H4 (cell line): ENCODE data around the gene IRF8. TPM values are rescaled to one million over a fixed set of nuclear protein-coding genes. Genes with fewer than 3 reads are reported as not detected.
"Not testable (repeated sequence)": the region's sequence is repeated elsewhere in the genome, so short reads cannot be mapped to it uniquely, and the experiment has no call there.

Source experiments
- DNase-seq: peaks from one replicate; pipeline ENCODE4 v3.0.0-alpha.2; 2015; ENCODE audit warnings: low spot score
- total RNA-seq: library from RNA; depleted of rRNA; stranded (reverse); fragments of >200 nt; shearing (Covaris generic); gene quantifications from 2 replicates; pipeline ENCODE4 v1.2.3, GENCODE V29; 2014

The IRF8 gene
- total RNA-seq, 1 experiment from 2014 or later = 1.7 TPM

DNA sequence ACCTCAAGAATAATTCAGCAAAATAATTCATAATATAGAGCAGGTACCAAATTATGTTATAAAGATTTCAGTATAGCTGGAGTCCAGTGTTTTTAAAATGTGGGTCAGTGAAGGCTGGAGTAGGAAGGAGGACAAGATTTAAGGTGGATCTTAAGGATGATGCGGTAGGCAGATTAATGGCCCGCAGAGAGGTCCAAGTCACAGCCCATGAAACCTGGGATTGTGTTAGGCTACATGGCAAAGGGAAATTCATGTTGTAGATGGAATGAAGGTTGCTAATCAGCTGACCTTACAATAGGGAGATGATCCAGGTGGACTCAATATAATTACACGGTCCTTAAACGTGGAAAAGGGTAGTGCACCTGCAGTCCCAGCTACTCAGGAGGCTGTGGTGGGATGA lies 6.2 kb upstream of the IRF8 start:
- no peak for DNase-seq

DNA sequence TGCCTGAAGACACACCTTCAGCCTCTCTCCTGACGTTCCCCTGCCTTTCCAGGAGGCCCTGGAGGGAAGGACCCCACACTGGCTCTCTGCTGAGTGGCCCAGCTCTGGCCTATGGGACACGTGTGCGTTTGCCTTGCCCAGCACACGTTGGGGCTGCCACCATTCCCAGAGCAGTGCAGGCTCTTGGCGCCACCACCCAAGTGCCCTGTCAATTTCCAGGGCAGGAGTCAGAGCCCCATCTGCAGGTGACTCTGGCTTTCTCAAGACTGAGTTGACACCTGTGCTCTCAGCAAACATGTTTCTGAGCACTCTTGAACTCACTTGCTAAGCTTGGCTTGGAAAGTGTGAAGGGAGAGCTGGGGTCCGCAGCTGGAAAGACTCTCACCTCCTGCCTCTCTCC lies 4.7 kb upstream of the IRF8 start:
- DNase-seq = no peak

DNA sequence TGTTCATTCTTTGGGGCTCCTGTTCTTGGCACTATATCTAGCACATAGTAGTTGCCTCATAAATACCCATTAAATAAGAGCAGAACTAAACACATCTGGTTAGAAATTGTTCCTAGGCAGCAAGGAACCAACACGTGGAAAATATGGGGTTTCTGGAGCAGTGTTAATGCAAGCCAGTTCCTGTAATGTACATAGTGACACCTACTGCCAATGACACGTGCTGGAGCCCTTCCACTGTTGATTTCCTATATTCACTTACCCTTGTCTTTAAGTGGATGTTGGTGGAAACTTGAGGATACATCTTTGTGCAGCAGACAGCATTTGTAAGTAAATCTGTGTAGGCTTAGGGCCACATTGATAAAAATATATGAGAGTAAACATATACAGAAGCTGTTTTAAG lies 1.6 kb upstream of the IRF8 start:
- DNase-seq = no peak

DNA sequence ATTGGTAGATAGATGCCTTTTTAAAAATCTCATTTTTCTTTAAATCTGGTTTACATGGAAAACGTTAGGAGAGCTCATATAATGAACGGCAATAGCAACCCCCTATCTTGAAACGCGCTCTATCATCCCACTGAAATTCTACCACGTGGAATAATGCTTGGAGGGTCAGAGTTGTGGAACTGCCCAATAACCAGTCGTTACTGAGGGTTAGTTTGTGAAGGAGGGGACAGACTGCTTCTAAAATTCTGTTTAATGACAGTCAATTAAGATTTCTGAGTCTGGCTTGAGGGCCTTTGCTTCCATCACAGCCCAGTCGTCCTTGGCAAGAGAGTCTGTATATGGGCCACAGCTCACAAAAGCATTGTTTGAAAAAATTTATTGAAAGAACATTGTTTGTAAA lies 482 bp downstream of the IRF8 start:
- no peak for DNase-seq

DNA sequence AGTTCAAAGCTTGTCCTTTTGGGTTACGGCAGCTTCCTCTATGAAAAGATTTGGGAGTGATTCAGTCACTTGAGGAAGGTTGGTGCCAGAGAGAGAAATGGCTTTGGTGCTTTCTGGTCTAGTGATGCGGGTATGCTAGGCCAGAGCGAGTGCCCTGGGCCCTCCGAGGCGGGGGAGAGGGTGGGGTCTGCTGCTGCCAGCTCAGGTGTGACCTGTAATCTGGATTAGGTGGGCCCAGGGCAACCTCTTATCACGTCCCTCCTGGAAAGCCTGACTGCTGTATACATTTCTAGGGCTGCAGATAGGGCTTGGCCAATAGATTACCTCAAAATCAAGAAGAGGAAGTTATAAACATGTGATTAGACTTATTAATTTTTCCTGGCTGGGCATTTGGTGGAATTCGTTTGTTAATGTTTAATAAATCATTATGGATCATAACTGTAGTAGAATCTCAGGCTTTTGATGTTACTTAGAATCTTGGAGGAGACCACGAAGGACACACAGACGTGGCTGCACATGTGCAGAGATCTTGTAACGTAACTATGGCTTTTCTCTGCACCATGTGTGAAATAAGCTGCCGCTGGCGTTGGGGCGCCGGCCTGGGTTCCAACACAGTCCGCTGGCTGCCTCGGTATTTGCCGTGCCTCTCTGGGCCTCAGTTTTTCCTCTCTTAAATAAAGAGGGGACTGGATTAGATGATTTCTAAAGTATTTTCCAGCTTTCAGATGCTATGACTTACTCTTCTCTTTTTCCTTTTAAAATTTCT lies 1.2 kb downstream of the IRF8 start:
- DNase-seq = no peak

DNA sequence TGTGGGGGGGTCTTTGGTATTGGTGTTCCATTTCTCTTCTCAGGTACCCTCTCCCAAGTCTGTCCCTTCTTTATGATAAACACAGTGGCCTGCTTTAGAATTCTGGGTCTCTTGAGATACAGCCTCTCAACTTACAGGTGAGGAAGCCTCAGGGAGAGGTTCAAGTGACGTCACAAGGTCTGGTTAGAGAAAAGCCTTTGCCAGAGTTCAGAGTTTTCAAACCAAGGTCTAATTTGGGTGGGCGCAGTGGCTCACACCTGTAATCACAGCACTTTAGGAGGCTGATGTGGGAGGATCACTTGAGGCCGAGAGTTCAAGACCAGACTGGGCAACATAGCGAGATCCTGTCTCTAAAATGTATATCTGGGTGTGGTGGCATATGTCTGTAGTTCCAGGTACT lies 2.1 kb downstream of the IRF8 start:
- no peak for DNase-seq

DNA sequence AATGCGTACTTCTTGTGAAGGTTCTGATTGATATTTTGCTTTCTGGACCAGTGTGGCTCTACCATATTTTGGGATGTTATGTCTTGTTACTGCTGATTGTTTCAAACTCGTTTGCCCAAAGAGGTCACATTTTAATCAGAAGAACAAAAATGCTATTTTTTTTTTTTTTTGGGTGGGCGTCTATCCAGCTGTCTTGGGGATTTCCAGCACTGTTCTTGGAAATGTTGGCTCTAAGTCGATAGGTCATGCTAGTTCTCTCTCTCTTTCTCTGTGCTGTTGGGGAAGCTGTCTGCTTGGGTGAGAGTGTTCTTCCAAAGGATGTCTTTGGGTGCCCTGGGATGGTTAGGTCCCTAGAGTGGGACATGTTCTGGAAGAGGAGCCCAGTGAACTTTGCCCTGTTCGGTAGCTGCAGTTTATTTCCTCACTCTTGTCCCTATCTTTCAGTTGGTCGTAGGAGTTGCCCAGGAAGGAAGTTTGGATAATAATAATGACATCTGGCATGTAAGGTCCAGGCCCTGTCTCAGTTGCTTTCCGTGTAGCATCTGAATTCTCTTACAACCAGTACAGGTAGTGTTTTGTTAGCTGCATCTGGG lies 2.9 kb downstream of the IRF8 start:
- no peak for DNase-seq

DNA sequence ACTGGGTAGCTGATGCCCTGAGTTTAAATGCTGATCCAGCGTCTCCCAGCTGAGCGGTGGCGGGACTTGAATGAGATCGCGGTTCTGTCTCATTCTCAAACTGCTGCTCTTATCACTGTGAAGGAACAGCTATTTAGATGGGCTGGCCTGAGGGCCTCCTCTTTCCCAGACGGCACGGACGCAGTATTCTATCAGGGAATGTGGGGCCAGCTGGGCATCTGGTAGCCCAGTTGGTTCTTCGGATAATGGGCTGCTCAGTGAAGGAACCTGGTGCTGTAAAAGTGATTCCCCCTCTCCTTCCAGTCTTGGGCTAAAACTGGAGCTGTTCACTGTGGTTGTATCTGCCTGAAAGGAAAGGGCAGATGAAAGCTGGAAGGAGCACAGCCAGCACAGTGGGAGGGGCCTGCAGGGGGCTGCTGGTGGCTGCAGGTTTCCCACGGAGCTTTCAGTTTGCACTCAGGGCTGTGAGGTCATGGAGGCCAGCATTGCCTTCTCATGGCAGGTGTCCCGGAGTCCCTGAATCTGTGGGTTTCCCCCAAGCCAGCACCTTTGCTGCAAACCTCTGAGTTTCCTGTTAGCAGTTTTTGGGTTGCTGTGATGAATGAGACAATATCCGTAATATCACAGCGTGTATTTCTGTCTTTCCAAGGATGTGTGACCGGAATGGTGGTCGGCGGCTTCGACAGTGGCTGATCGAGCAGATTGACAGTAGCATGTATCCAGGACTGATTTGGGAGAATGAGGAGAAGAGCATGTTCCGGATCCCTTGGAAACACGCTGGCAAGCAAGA lies 3.6 kb downstream of the IRF8 start:
- DNase-seq = no peak

DNA sequence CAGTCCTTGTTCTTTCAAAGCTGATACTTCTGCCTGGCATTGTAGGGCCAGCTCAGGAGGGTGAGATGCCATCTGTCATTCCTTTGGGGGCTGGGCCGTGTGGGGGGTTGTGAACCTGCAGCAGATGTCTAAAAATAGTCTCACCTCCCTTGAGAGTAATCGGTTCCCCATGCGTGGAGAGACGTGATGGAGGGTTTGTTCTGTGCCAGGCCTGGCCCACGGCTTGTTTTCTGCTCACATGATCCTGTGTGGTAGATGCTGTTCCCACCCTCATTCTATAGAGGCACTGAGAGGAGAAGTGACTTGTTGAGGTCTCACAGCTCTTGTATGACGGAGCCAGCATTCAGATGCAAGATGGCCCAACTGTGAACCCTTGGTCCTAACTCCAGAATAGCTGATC lies 4.6 kb downstream of the IRF8 start:
- no peak for DNase-seq

DNA sequence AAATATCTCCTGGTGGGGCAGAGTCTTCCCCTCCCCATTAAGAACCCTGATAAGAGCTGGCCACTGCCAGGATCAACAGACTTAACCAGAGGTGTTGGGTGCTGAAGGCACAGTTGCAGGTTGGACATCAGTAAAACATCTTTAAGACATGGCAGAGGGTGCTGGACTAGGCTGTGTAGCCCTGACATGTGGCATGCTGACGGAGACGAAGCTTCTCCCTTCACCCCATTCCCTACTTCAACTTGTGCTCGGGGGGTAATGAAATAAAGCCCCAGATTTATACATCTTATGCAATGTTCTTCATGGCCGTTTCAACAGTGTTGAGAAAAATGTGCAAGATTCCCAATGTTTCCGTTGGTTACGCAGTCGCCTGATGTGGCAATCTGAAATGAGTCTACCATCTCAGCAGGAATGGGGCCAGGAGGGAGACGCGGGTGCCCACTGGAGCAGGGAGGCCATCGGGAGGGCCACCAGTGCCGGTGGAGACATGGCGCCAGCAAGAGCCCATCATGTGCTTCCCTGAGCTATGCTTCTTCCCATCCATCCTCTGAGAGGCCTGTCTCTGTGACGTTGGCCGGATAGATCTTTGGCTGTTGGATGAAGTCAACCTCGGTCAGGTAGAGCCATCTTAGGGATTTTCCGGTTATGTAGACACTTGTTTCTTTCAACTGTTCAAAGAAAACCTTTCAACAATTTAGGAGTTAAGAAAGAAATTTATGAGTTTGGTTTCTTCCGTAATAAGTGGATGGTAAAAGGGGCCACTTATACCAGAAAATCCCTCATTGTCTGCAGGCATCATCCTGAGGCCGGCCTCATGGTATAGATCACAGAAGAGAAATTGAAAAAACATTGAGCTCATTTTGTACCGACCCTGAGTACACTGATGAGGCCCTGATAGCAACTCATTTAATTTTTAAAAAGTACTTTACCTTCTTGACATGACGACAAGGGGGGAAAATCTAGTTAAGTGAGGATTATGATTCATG lies 6.4 kb downstream of the IRF8 start:
- DNase-seq = no peak

DNA sequence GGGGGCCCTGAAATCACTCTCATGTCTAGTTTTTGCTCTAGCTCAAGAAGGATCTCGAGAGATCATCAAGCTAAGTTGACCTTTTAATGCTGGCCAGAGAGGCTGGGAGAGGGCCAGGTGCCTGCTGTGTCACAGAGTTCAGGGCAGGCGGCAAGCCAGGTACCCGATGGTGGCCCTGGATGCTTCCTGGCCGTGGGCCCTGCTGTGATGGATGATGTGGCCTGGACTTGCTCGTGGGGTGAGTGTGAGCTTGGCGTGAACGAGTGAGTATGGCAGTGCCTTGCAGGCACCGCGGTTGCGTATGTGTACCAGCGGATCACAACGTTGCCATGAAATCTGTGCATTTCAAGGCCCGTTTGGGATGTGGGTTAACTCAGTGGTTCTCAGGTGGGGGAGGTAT lies 7.4 kb downstream of the IRF8 start:
- DNase-seq = no peak

DNA sequence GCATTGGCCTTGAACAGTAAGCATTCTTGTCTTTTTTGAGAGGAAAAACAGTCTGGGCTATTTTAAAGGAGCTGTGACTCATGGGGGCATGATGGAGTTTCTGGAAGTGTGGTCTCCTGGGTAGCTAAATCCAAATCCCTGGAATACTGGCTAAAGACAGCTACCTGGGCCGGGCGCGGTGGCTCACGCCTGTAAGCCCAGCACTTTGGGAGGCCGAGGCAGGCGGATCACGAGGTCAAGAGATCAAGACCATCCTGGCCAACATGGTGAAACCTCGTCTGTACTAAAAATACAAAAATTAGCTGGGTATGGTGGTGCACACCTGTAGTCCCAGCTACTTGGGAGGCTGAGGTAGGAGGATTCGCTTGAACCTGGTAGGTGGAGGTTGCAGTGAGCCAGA lies 8.3 kb downstream of the IRF8 start:
- DNase-seq = not testable (repeated sequence)

DNA sequence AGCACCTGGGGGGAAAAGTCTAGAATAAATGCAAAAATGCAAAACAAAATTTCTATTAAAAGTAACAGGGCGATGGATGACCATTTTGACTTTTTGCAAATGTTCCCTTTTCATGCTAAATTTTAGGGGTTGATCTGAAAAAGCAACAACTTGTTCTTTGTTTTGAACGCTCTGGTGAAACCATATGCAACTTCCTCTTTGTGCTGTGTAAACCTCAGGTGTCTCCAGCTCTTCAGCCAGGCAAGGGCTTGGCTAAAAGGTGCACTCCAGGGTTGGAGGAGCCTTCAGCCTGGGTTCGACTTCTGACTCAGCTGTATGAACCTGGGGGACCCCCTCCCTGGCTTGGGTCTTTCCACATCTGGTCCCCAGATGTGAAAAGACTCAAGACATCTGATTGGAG lies 9.5 kb downstream of the IRF8 start:
- DNase-seq = no peak

DNA sequence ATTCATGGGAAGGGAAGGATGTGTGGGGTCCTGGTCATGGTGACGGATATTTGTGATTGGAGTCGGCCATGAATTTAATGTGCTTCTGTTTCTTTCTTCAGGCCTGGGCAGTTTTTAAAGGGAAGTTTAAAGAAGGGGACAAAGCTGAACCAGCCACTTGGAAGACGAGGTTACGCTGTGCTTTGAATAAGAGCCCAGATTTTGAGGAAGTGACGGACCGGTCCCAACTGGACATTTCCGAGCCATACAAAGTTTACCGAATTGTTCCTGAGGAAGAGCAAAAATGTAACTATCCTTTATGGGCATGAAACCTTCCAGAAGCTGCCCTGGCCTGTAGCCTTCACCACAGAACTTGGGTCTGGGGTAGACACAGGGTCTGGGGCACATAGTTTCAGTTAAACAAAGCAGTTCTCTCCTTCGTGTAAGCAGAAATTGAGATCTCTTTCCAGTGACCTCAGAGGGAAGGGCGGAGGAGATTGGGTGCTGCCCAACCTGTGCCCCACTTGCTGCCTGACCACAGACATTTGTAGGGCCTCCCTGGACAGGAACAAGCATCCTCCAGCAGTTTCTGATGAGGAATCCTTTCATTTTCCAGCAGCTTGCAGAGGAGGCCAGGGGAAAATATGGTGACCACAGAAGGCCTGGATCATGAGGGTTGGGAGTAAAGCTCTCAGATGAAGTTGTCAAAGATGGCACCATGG lies 10.1 kb downstream of the IRF8 start:
- DNase-seq = no peak

DNA sequence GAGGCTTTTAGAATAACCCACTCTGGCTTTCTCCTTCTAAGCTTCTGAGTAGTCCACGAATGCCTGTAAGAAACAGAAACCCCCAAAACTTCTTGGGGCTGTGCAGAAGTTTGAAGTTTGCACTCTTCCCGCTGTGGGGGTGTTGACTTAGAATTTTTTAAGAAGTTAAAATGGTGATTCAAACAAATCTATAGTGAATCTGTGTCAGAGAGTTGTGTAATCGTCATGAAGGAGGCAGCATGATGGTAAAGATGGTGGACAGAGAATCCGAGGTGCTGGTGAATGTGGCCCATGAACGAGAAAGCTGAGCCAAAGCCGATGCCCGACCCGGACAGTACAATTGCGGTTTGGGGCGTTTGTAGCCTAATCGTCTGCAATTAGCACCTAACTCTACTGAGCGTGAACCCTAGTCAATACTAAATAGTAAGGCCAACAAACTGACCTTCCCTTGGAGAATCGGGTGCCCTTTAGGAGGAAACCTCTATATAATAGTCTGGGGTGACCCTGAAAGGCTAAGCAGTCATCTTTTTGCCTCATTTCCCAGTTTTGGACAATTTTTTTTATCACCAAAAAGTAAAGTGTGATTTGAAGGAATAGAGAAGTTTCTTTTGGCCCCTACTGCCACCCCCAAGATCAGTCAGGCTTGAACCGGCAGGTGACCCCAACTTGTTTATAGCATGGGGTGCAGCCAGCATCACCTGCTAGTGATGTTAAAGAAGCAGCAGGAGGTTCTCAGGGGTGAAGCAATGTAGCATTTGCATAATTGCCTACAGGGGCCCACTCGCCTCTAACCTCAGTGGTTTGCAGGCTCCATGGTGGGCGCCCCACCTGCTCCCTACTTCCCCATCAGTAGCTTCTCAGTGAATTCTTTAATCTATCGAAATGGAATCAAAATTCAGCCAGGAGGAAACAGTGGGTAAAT lies 11.2 kb downstream of the IRF8 start:
- DNase-seq = no peak

DNA sequence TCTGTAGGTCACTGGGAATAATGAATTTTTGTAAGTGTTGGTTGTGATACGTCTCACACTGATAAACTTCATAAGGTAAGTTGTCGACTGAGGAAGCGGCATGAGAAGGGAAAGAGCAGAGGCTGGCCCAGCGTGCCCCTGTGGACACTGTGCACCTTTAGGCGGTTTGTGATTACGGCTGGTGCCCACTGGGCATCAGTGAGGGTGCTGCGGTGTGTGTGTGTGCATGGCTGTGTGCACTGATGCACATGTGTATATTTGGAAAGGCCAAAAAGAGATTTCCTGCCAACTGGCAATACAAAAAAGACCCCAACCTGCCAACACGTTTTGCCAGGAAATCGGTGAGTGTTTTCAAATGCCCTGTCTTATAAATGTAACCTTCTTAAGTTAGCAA lies 11.9 kb downstream of the IRF8 start:
- no peak for DNase-seq

DNA sequence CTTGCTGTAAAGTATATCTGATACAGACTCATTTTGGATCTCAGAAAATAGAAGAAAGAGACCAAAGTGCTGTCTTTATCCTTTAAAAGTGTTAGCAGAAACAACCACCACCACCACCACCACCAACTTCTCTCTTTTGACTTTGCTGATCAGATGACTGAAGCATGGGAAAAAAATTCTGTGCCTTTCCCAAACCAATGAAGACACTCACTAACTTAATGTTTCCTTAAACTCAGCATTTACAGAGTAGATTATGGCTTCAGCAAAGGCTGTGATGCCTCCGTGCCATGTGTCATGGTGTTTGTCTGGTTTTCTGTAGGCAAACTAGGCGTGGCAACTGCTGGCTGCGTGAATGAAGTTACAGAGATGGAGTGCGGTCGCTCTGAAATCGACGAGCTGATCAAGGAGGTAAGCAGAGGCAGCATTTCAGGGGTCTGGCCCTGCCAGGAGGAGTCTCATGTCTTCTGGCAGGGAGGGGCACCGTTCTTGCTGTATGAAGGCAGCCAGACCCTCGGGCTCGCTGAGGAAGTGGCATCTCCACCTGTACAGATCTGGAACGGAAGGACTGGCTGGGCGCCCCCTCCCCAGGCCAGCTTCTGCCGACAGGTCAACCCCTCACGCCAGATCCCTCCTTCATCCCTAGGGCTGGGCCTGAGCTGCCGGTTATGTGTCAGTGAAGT lies 12.4 kb downstream of the IRF8 start:
- DNase-seq = no peak

DNA sequence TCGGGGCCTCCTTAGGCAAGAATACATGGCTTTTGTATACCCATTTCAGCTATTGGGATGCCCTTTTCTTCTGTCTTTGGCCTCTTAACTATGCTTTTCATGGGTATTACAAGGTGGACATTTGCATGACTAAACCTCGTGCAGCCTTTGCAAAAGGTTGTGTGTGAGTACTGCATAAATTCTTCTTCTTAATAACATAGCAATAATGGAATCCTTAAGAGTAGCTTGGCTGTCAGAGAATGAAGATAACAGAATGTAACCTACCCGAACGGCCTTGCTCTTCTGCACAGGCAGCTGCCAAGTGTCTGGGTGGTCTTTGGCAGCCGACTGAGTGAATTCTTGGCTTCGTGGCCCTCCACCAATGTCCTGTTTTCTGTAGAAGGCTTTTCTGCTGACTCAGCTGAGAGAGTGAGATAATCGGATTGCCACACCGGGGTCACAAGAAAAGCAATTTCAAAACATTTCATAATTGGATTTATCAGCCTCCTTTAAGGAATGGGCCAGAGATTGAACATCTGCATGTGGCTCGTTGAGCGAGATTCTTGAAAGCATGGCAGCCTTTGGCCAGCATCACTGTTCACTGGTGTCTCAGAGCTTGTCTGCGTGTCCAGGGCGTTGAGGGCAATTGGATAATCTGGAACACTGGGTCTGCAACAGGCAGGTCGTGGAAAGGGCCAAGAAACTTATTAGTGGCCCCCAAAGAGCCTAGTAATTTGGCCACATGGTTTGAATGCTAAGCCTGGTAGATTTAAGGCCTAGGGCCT lies 13.4 kb downstream of the IRF8 start:
- no peak for DNase-seq

DNA sequence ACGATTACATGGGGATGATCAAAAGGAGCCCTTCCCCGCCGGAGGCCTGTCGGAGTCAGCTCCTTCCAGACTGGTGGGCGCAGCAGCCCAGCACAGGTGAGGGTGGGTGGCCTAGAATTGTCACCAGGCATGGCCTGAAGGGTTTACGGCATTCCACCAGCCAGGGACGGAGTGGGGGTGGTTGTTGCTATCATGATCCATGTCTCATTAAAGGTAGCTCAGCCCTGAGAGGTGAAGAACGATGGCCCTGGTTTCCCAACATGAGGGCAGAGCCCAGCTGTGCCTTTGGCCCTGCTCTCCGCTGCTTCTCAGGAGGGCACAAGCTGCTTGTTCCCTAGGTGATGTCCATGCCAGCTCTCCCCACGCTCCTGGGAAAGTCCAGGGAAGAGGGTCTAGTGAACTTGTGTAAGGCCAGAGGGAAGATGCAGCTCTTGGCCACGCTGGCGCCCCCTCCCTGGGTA lies 14.2 kb downstream of the IRF8 start:
- no peak for DNase-seq
